ENCODE results near the gene GNA14. TPM values are rescaled to one million over a fixed set of nuclear protein-coding genes. Genes with fewer than 3 reads are reported as not detected.
A peak's percentile ranks its signal among the peaks of the same experiment; 100 is the strongest.

GNA14 gene
- total and polyA plus RNA-seq, 2 donors (not counting 1 experiment from before 2014, with no cell fraction given) = 0.50 to 0.52 TPM

DNA sequence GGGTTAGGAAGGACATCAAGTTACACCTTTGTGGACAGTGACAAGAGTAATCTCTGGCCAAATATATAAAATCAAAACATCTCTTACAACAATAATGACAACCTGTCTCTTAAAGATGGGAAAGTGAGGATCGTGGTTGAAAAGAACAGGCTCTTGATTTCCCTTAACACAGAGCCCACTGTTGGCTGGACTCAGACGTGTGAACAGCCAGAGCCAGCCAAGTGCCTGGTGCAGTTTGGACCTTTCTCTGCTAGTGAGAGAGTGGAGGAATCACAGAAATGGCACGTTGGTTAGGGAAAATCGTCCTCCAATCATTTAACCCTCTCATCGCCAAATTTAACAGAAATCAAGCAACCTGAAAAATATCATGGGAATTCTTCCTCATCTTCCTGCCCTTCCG, 131.3 kb downstream of the GNA14 start:
- Histone ChIP-seq H3K79me2 (ENCODE audit: control insufficient read depth, insufficient read depth, low read length) (no peaks in the 10 kb centered on the region), H3K9ac (ENCODE audit: insufficient read depth, low read length) (no peak overlapping the region), H3K9me3 (ENCODE audit: control insufficient read depth, insufficient read depth, low read depth, low read length) (no peaks in the 10 kb centered on the region), H3K36me3 (ENCODE audit: control insufficient read depth, insufficient read depth, low read length) (no peaks in the 10 kb centered on the region), H3K27ac (ENCODE audit: insufficient read depth, low read length) (no peak overlapping the region), H3K27me3 (ENCODE audit: control insufficient read depth, insufficient read depth, low read length) (no peaks in the 10 kb centered on the region), H3K4me1 (ENCODE audit: control insufficient read depth, extremely low read depth, insufficient read depth, low read length) (no peaks in the 10 kb centered on the region), H3K4me3 (replicated peaks in 1 of 4; ENCODE audit: control extremely low read depth in 1 of 4, insufficient read depth in 1 of 4, low read depth in 3 of 4, low read length in 4 of 4) (no peak overlapping the region), H2AFZ (ENCODE audit: low read length) (no peak overlapping the region), H3K4me2 (ENCODE audit: extremely low read depth, insufficient read depth, low read length) (no peak overlapping the region), H4K20me1 (ENCODE audit: control insufficient read depth, extremely low read depth, insufficient read depth, low read length) (no peaks in the 10 kb centered on the region)
- TF ChIP-seq EZH2 (IDR thresholded peaks at IDR 0.05; ENCODE audit: low read length, missing control alignments) = no peak
- TF ChIP-seq, protein P1, sequence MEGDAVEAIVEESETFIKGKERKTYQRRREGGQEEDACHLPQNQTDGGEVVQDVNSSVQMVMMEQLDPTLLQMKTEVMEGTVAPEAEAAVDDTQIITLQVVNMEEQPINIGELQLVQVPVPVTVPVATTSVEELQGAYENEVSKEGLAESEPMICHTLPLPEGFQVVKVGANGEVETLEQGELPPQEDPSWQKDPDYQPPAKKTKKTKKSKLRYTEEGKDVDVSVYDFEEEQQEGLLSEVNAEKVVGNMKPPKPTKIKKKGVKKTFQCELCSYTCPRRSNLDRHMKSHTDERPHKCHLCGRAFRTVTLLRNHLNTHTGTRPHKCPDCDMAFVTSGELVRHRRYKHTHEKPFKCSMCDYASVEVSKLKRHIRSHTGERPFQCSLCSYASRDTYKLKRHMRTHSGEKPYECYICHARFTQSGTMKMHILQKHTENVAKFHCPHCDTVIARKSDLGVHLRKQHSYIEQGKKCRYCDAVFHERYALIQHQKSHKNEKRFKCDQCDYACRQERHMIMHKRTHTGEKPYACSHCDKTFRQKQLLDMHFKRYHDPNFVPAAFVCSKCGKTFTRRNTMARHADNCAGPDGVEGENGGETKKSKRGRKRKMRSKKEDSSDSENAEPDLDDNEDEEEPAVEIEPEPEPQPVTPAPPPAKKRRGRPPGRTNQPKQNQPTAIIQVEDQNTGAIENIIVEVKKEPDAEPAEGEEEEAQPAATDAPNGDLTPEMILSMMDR (conservative IDR thresholded peaks at IDR 0.05 in 1 of 2, IDR thresholded peaks at IDR 0.05 in 1 of 2; ENCODE audit: low read depth in 1 of 2, low read length in 2 of 2) = no peak
- DNase-seq (ENCODE audit: low read depth in 2 of 2) = no peak

DNA sequence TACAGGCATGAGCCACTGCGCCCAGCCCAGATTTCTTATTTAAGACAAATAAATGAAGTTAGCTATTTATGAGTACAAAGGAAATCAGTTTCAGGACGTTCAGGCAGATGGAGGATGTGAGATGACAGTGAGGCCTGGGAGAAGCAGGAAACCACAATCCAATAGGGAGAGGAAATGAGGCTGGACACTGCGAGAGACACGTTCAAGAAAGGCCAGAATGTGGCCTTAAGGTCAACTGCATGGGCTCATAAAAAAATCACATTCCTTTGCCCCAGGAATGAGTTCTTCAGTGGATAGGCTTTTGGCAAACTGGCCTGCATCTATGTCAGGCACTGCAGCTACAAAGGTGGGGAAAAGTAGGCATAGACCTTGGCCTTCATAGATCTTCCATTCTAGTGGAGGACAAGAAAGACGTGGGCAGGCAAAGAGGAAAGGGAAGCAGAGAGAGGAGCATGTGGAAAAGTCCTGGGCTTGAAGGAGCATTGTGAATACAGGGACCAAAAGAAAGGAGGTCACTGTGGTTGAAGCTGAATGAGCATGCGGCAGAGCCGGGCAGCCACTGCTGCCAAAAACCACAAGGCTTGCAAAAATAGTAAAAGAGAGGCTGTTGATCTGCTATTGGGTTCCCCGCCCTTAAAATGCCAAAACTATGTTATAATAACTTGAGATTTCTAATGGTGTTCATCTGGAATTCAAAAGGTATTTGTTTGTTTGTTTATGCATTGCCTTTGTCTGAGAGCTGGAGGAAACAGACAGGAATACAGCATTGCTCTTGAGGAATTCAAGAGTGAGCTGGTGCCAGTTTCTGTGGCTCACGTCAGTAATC, 133.0 kb downstream of the GNA14 start:
- H3K4me1 ChIP-seq (ENCODE audit: control insufficient read depth, extremely low read depth, insufficient read depth, low read length) = no peaks in the 10 kb centered on the region
- no peaks in the 10 kb centered on the region for H3K27me3 ChIP-seq (ENCODE audit: control insufficient read depth, insufficient read depth, low read length)
- H3K36me3 ChIP-seq (ENCODE audit: control insufficient read depth, insufficient read depth, low read length) = no peaks in the 10 kb centered on the region
- TF ChIP-seq EZH2 (IDR thresholded peaks at IDR 0.05; ENCODE audit: low read length, missing control alignments) = no peak
- TF ChIP-seq, protein P1 (conservative IDR thresholded peaks at IDR 0.05 in 1 of 2, IDR thresholded peaks at IDR 0.05 in 1 of 2; ENCODE audit: low read depth in 1 of 2, low read length in 2 of 2) = no peak
- H2AFZ ChIP-seq (ENCODE audit: low read length) = no peak overlapping the region
- H3K4me2 ChIP-seq (ENCODE audit: extremely low read depth, insufficient read depth, low read length) = no peak overlapping the region
- no peaks in the 10 kb centered on the region for H3K9me3 ChIP-seq (ENCODE audit: control insufficient read depth, insufficient read depth, low read depth, low read length)
- peak; percentile 17 to 91 for DNase-seq (ENCODE audit: low read depth in 2 of 2)
- no peaks in the 10 kb centered on the region for H4K20me1 ChIP-seq (ENCODE audit: control insufficient read depth, extremely low read depth, insufficient read depth, low read length)
- no peaks in the 10 kb centered on the region for H3K79me2 ChIP-seq (ENCODE audit: control insufficient read depth, insufficient read depth, low read length)
- H3K4me3 ChIP-seq (replicated peaks in 1 of 4; ENCODE audit: control extremely low read depth in 1 of 4, insufficient read depth in 1 of 4, low read depth in 3 of 4, low read length in 4 of 4) = no peak overlapping the region
- H3K27ac ChIP-seq (ENCODE audit: insufficient read depth, low read length) = no peak overlapping the region
- no peak overlapping the region for H3K9ac ChIP-seq (ENCODE audit: insufficient read depth, low read length)

DNA sequence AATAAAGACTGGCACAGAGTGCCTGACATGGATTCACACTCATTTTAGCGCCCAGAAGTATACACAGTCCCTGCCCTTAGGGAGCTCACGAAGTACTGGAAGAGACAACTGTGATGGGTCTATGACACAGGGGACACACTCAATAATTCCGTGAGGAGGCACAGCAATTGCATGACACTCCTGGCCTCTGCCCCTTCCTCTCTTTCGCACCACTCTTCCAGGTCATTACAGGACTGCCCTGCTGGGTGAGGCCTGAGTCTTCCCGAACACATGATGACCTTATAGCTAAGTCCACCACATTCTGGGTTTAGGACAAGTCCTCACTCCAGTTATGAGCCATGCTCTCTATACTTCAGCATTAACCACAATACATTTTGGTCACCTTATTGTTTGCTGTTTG, 134.7 kb downstream of the GNA14 start:
- no peaks in the 10 kb centered on the region for H3K9me3 ChIP-seq (ENCODE audit: control insufficient read depth, insufficient read depth, low read depth, low read length)
- H3K27me3 ChIP-seq (ENCODE audit: control insufficient read depth, insufficient read depth, low read length) = no peaks in the 10 kb centered on the region
- H4K20me1 ChIP-seq (ENCODE audit: control insufficient read depth, extremely low read depth, insufficient read depth, low read length) = no peaks in the 10 kb centered on the region
- H3K4me2 ChIP-seq (ENCODE audit: extremely low read depth, insufficient read depth, low read length) = no peak overlapping the region
- no peak overlapping the region for H3K9ac ChIP-seq (ENCODE audit: insufficient read depth, low read length)
- H3K4me3 ChIP-seq (replicated peaks in 1 of 4; ENCODE audit: control extremely low read depth in 1 of 4, insufficient read depth in 1 of 4, low read depth in 3 of 4, low read length in 4 of 4) = no peak overlapping the region
- TF ChIP-seq, protein P1 (conservative IDR thresholded peaks at IDR 0.05 in 1 of 2, IDR thresholded peaks at IDR 0.05 in 1 of 2; ENCODE audit: low read depth in 1 of 2, low read length in 2 of 2) = no peak
- TF ChIP-seq EZH2 (IDR thresholded peaks at IDR 0.05; ENCODE audit: low read length, missing control alignments) = no peak
- DNase-seq (ENCODE audit: low read depth in 2 of 2) = no peak
- no peak overlapping the region for H3K27ac ChIP-seq (ENCODE audit: insufficient read depth, low read length)
- no peak overlapping the region for H2AFZ ChIP-seq (ENCODE audit: low read length)
- no peaks in the 10 kb centered on the region for H3K36me3 ChIP-seq (ENCODE audit: control insufficient read depth, insufficient read depth, low read length)
- no peaks in the 10 kb centered on the region for H3K4me1 ChIP-seq (ENCODE audit: control insufficient read depth, extremely low read depth, insufficient read depth, low read length)
- H3K79me2 ChIP-seq (ENCODE audit: control insufficient read depth, insufficient read depth, low read length) = no peaks in the 10 kb centered on the region

Measured in fibroblast of lung (primary cell).